Breast epithelium (tissue), 4 donors: Measurements from ENCODE around the gene TSPAN12. TPM values are rescaled to one million over a fixed set of nuclear protein-coding genes. Genes with fewer than 3 reads are reported as not detected.

Source experiments
- DNase-seq, 2 donors: peaks; one replicate each; pipeline ENCODE4 v3.0.0-alpha.2; 2019; ENCODE audit warnings: low spot score in 2 of 2
- H3K27ac ChIP-seq, 2 donors: fragments of 200-600 bp; sonication (generic) in 1 of 2; one replicate each; pipeline ENCODE4 v1.5.1; 2016 to 2019; ENCODE audit warnings: mild to moderate bottlenecking in 1 of 2
- H3K27me3 ChIP-seq, 2 donors: fragments of 200-600 bp; sonication (generic) in 1 of 2; one replicate each; pipeline versions ENCODE4 v1.5.1 to v1.6.0; 2017 to 2019; ENCODE audit warnings: control low read depth in 1 of 2, mild to moderate bottlenecking in 1 of 2
- H3K36me3 ChIP-seq: fragments of 200-600 bp; one replicate; pipeline ENCODE4 v1.5.1; 2019
- H3K4me1 ChIP-seq, 2 donors: fragments of 200-600 bp; sonication (generic); one replicate each; pipeline ENCODE4 v1.5.1; 2016 to 2019; ENCODE audit warnings: control low read depth in 1 of 2
- H3K4me3 ChIP-seq, 3 donors: fragments of 200-600 bp; sonication (generic); 1 replicate in 2 of 3; 2 replicates in 1 of 3; pipeline ENCODE4 v1.5.1; 2016 to 2019; ENCODE audit warnings: mild to moderate bottlenecking in 3 of 3, moderate library complexity in 2 of 3
- H3K9me3 ChIP-seq, 2 donors: fragments of 200-600 bp; sonication (generic) in 1 of 2; one replicate each; pipeline ENCODE4 v1.5.1; 2016 to 2019; ENCODE audit warnings: control low read depth in 1 of 2
- POLR2A ChIP-seq: fragments of 450-650 bp; IDR thresholded peaks from one replicate; pipeline ENCODE4 v1.6.1; 2016; ENCODE audit warnings: antibody characterized with exemption, mild to moderate bottlenecking, moderate library complexity
- POLR2AphosphoS5 ChIP-seq, 3 donors: sonication (generic); formaldehyde crosslinking; IDR thresholded peaks; one replicate each; pipeline ENCODE4 v1.6.1; 2017; ENCODE audit warnings: antibody characterized with exemption in 3 of 3
- intact Hi-C: fragments of 100-400 bp; cut with DNase I; formaldehyde crosslinking; loops from one replicate; pipeline ENCODE4 v1.15.1; 2023; ENCODE audit warnings: low total_unique reads
- total RNA-seq, 3 donors: library from RNA; depleted of rRNA; stranded (reverse); fragments of >200 nt; gene quantifications; one replicate each; pipeline ENCODE4 v1.1.0, GENCODE V29; 2016
- TF ChIP-seq, protein P1 (sequence below), 3 donors: fragments of 450-650 bp; IDR thresholded peaks; one replicate each; pipeline ENCODE4 v1.5.1; 2016 to 2017; ENCODE audit warnings: antibody characterized with exemption in 3 of 3, mild to moderate bottlenecking in 3 of 3, moderate library complexity in 3 of 3

The TSPAN12 gene
- total RNA-seq, 3 donors from 2014 or later = 6.6 to 11.3 (median 9.2) TPM

DNA sequence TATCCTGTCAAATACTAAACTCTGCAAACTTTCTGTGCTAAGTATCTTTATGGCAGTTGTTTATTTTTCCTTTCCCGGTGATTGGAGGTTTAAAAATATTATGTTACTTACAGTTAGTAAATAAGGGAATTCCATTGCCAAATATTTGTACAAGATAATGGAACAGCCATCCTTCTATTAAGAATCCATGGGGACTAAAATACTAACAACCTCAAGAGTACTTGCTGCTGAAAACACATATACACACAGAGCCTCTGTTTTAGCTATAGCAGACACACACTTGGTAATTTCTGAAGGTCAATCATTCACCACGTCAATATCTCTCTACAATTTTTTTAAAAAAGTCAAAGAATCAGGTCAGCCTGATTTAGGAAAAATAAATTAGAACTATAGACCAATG, 32.4 kb downstream of the TSPAN12 start:
- H3K27me3 ChIP-seq = no peaks in the 10 kb centered on the region
- no peaks in the 10 kb centered on the region for H3K36me3 ChIP-seq
- H3K9me3 ChIP-seq = no peaks in the 10 kb centered on the region
- no peak overlapping the region for H3K4me3 ChIP-seq
- H3K4me1 ChIP-seq = no peaks in the 10 kb centered on the region
- TF ChIP-seq POLR2A = no peak
- TF ChIP-seq, protein P1, sequence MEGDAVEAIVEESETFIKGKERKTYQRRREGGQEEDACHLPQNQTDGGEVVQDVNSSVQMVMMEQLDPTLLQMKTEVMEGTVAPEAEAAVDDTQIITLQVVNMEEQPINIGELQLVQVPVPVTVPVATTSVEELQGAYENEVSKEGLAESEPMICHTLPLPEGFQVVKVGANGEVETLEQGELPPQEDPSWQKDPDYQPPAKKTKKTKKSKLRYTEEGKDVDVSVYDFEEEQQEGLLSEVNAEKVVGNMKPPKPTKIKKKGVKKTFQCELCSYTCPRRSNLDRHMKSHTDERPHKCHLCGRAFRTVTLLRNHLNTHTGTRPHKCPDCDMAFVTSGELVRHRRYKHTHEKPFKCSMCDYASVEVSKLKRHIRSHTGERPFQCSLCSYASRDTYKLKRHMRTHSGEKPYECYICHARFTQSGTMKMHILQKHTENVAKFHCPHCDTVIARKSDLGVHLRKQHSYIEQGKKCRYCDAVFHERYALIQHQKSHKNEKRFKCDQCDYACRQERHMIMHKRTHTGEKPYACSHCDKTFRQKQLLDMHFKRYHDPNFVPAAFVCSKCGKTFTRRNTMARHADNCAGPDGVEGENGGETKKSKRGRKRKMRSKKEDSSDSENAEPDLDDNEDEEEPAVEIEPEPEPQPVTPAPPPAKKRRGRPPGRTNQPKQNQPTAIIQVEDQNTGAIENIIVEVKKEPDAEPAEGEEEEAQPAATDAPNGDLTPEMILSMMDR (IDR thresholded peaks at IDR 0.05) = no peak
- TF ChIP-seq POLR2AphosphoS5 (IDR thresholded peaks at IDR 0.05) = no peak
- DNase-seq = no peak
- no peak overlapping the region for H3K27ac ChIP-seq
- intact Hi-C loops = no loop called here

DNA sequence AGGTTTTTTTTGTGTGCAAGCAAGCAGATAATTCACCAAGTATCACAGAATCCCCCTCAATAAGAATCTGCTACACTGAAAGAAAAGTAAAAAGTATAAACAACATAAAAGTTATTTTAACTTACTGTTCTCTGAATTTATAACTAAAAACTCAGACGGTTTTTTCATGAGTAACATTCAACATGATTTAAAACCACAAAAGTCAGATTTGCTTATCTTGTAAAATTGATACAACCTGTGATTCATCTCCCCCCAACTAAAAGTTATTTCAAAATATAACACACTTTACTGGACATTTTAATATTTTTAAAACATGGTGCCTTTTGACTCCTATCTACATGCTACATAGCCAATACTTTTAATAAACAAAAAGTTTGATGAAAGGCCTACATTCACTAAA, 32.8 kb downstream of the TSPAN12 start:
- no peaks in the 10 kb centered on the region for H3K27me3 ChIP-seq
- no peak overlapping the region for H3K4me3 ChIP-seq
- TF ChIP-seq POLR2AphosphoS5 (IDR thresholded peaks at IDR 0.05) = no peak
- no peak for TF ChIP-seq POLR2A
- TF ChIP-seq, protein P1 (IDR thresholded peaks at IDR 0.05) = no peak
- no peak overlapping the region for H3K27ac ChIP-seq
- intact Hi-C loops = no loop called here
- H3K36me3 ChIP-seq = no peaks in the 10 kb centered on the region
- H3K9me3 ChIP-seq = no peaks in the 10 kb centered on the region
- no peaks in the 10 kb centered on the region for H3K4me1 ChIP-seq
- DNase-seq = no peak

DNA sequence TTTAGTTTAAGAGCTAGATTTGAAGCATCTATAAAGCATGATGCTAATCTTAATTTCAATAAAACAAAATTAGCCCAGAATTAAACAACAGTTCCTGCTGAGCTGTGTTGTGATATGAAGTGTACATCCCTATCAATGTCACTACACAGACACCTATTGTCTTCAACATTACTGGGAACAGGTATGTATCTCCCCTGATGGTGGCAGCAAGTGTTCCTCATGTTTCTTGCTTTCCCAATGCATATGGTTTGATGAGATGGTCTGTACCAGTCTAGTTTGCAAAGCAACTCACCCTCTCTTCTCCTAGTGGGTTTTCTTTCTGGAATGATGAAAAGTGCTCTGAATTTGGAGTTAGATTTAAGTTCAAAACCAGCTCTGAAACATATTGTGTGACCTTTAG, 38.1 kb downstream of the TSPAN12 start:
- no peak overlapping the region for H3K4me3 ChIP-seq
- H3K4me1 ChIP-seq = no peaks in the 10 kb centered on the region
- H3K9me3 ChIP-seq = no peaks in the 10 kb centered on the region
- H3K27ac ChIP-seq = no peak overlapping the region
- DNase-seq = no peak
- H3K36me3 ChIP-seq = no peaks in the 10 kb centered on the region
- TF ChIP-seq, protein P1 (IDR thresholded peaks at IDR 0.05) = no peak
- intact Hi-C loops = no loop called here
- H3K27me3 ChIP-seq = no peaks in the 10 kb centered on the region

DNA sequence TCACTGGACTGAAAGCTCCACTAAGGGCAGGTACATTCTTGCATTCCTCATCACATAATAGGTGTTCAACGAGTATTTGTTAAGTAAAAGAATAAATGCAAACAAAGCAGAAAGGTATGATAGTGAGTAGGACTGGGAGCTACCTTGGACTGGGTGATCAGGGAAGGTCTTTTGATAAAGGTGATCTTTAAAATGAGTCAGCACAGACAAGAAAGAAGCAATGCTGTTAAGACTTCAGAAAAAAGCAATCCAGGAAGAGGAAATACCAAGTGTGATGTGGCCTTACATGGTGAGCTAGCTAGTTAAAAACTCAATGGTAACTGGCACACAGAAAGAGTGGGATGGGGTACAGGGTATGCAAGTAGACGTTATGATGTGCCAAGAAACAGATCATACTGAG, 40.1 kb downstream of the TSPAN12 start:
- no peaks in the 10 kb centered on the region for H3K9me3 ChIP-seq
- intact Hi-C loops = no loop called here
- no peaks in the 10 kb centered on the region for H3K36me3 ChIP-seq
- H3K4me3 ChIP-seq = no peak overlapping the region
- H3K27me3 ChIP-seq = no peaks in the 10 kb centered on the region
- H3K4me1 ChIP-seq = no peaks in the 10 kb centered on the region
- TF ChIP-seq POLR2A (no peak), POLR2AphosphoS5 (IDR thresholded peaks at IDR 0.05) (no peak)
- TF ChIP-seq, protein P1 (IDR thresholded peaks at IDR 0.05) = no peak
- no peak overlapping the region for H3K27ac ChIP-seq
- DNase-seq = no peak

DNA sequence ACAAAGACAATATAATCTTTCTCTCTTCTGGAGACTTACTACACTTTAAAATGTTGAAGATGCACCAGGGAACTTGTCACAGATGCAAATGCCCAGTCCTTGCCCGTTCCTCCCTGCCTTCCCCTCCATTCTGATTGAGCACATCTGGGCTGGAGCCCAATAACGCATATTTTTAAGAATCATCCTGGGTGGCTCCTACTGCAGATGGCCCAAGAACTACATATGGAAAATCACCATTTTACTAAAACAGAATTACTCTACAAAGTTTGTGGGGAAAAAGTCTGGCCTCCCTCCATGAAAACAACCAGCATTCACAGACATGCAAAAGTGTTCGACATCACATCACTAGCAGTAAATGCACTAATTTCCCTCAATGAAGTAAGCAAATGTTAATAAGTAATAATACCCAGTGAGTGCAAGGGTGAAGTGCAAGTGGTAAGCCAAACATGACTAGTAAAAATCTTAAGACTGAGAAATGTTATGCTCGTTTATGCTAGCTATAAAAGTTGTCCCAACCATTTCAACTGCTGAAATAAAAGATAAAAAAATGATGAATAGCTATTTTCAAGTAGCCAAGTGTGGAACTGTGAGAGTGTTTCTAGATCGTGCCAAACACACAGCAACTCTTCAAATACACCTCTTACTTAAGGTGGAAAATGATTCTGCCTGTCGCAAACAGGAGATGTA, 43.5 kb downstream of the TSPAN12 start:
- TF ChIP-seq POLR2AphosphoS5 (IDR thresholded peaks at IDR 0.05) = no peak
- TF ChIP-seq, protein P1 (IDR thresholded peaks at IDR 0.05) = no peak
- no peak for TF ChIP-seq POLR2A
- intact Hi-C loops = no loop called here
- no peaks in the 10 kb centered on the region for H3K27me3 ChIP-seq
- no peaks in the 10 kb centered on the region for H3K36me3 ChIP-seq
- no peaks in the 10 kb centered on the region for H3K9me3 ChIP-seq
- no peak overlapping the region for H3K4me3 ChIP-seq
- no peak overlapping the region for H3K27ac ChIP-seq
- no peaks in the 10 kb centered on the region for H3K4me1 ChIP-seq
- DNase-seq = no peak
